GM18870 (cell line): Measurements from ENCODE around the gene PRAMEF17.
"Not testable (repeated sequence)": the region's sequence is repeated elsewhere in the genome, so short reads cannot be mapped to it uniquely, and the experiment has no call there.

Experiments used
- ATAC-seq: cut with Tn5 transposase; IDR thresholded peaks from one replicate; pipeline ENCODE4 v1.9.1; 2021; ENCODE audit warnings: moderate library complexity; ENCODE audit not compliant: unreplicated experiment

The PRAMEF17 gene

GRCh38 chr1:13439104-13439783 lies 49.8 kb downstream of the PRAMEF17 start:
- not testable (repeated sequence) for ATAC-seq
